ENCODE data around the gene FOXJ2.
"Not testable (repeated sequence)": the region's sequence is repeated elsewhere in the genome, so short reads cannot be mapped to it uniquely, and the experiment has no call there.

- not testable (repeated sequence) for TF ChIP-seq RAD21 (IDR thresholded peaks at IDR 0.05; ENCODE audit: low read length); CTCF (IDR thresholded peaks at IDR 0.05); FOXM1 (IDR thresholded peaks at IDR 0.05; ENCODE audit: low read depth); POLR2AphosphoS5 (IDR thresholded peaks at IDR 0.05; ENCODE audit: low read depth, low read length); USF2 (IDR thresholded peaks at IDR 0.05; ENCODE audit: borderline replicate concordance, low read depth, low read length)
Observed at GRCh38 chr12:7983460-7983859, 49.1 kb upstream of the FOXJ2 start.

Data from SK-N-SH (cell line).